IMR-90 (cell line): ENCODE data around the gene SLC37A1. TPM values are rescaled to one million over a fixed set of nuclear protein-coding genes. Genes with fewer than 3 reads are reported as not detected.

Experiments used
- ATAC-seq: fragments of 200-7000 bp; cut with Tn5 transposase; 2 replicates; pipeline ENCODE4 v1.9.1; 2020; ENCODE audit warnings: low read depth, mild to moderate bottlenecking, moderate library complexity
- BruUV-seq: library from RNA; stranded (reverse); fragments of 400-500 nt; replicated peaks from 2 replicates; lab custom pipeline; 2021; lab: Mats Ljungman, UMichigan
- CTCF ChIA-PET: fragments of 300-600 bp; formaldehyde crosslinking; extraction: SDS; loops from one replicate; lab custom pipeline; 2021; ENCODE audit warnings: antibody characterized with exemption; lab: Yijun Ruan, JAX
- POLR2A ChIA-PET: fragments of 300-600 bp; sonication (Branson Sonifier 250); formaldehyde crosslinking; loops from one replicate; lab custom pipeline; 2022; ENCODE audit warnings: antibody characterized with exemption; ENCODE audit not compliant: unreplicated experiment; lab: Charles Lee
- DNase-seq: peaks from one replicate; pipeline ENCODE4 v3.0.0; 2013
- H2AFZ ChIP-seq: replicated peaks from 2 replicates; pipeline ENCODE3; 2013; ENCODE audit warnings: low read length, mild to moderate bottlenecking; ENCODE audit not compliant: poor library complexity
- H2AK5ac ChIP-seq: 2 replicates; pipeline ENCODE4 v1.6.1; 2013; ENCODE audit warnings: low read depth, low read length, inconsistent platforms
- H2AK9ac ChIP-seq: replicated peaks from 2 replicates; pipeline ENCODE3; 2013; ENCODE audit warnings: mild to moderate bottlenecking, low read depth, low read length, moderate library complexity; ENCODE audit not compliant: poor library complexity
- H2BK120ac ChIP-seq: 2 replicates; pipeline ENCODE4 v1.6.1; 2013; ENCODE audit warnings: low read depth, low read length, inconsistent platforms
- H2BK15ac ChIP-seq: 3 replicates; pipeline ENCODE4 v1.6.1; 2013; ENCODE audit warnings: low read depth, low read length, inconsistent platforms
- H2BK20ac ChIP-seq: 2 replicates; pipeline ENCODE4 v1.6.1; 2013; ENCODE audit warnings: low read depth, mild to moderate bottlenecking, inconsistent platforms, low read length, moderate library complexity
- H2BK5ac ChIP-seq: 2 replicates; pipeline ENCODE4 v1.6.1; 2013; ENCODE audit warnings: mild to moderate bottlenecking, low read depth, low read length, inconsistent platforms; ENCODE audit not compliant: poor library complexity, severe bottlenecking
- H3K14ac ChIP-seq: replicated peaks from 2 replicates; pipeline ENCODE4 v1.6.1; 2013; ENCODE audit warnings: low read depth, low read length, inconsistent platforms
- H3K18ac ChIP-seq: 2 replicates; pipeline ENCODE4 v1.6.1; 2013; ENCODE audit warnings: low read depth, low read length, control low read depth
- H3K23ac ChIP-seq: 2 replicates; pipeline ENCODE4 v1.6.1; 2013; ENCODE audit warnings: low read depth, low read length, inconsistent platforms
- H3K27ac ChIP-seq: 2 replicates; pipeline ENCODE4 v1.5.1; 2013; ENCODE audit warnings: mild to moderate bottlenecking, control low read depth, low read length; ENCODE audit not compliant: insufficient read depth
- H3K27me3 ChIP-seq: 2 replicates; pipeline ENCODE4 v1.6.1; 2013; ENCODE audit warnings: low read length; ENCODE audit not compliant: control insufficient read depth, insufficient read depth
- H3K36me3 ChIP-seq: 2 replicates; pipeline ENCODE4 v1.6.1; 2013; ENCODE audit warnings: low read length, mixed read lengths; ENCODE audit not compliant: control insufficient read depth, insufficient read depth
- H3K4ac ChIP-seq: 2 replicates; pipeline ENCODE4 v1.6.1; 2013; ENCODE audit warnings: low read depth, low read length, inconsistent platforms
- H3K4me1 ChIP-seq: 2 replicates; pipeline ENCODE4 v1.6.1; 2013; ENCODE audit warnings: low read length, mixed read lengths; ENCODE audit not compliant: control insufficient read depth, insufficient read depth
- H3K4me2 ChIP-seq: 2 replicates; pipeline ENCODE4 v1.6.1; 2013; ENCODE audit warnings: low read depth, mild to moderate bottlenecking, control low read depth, low read length, moderate library complexity
- H3K4me3 ChIP-seq: 2 replicates; pipeline ENCODE4 v1.5.1; 2013; ENCODE audit warnings: low read depth, mild to moderate bottlenecking, control low read depth, low read length, moderate library complexity; ENCODE audit not compliant: insufficient read depth
- H3K56ac ChIP-seq: 2 replicates; pipeline ENCODE4 v1.6.1; 2013; ENCODE audit warnings: low read length, inconsistent platforms; ENCODE audit not compliant: insufficient read depth; ENCODE audit errors: extremely low read depth
- H3K79me1 ChIP-seq, 2 experiments: 2 replicates each; pipeline ENCODE4 v1.6.1; 2013; ENCODE audit warnings: low read length in 2 of 2, inconsistent platforms in 1 of 2, low read depth in 1 of 2
- H3K9ac ChIP-seq: 2 replicates; pipeline ENCODE4 v1.6.1; 2013; ENCODE audit warnings: low read depth, low read length, control low read depth
- H3K9me1 ChIP-seq: 2 replicates; pipeline ENCODE4 v1.6.1; 2013; ENCODE audit warnings: low read length, inconsistent platforms; ENCODE audit not compliant: insufficient read depth
- H3K9me3 ChIP-seq: 2 replicates; pipeline ENCODE4 v1.6.1; 2013; ENCODE audit warnings: low read length; ENCODE audit not compliant: control insufficient read depth, insufficient read depth
- H4K20me1 ChIP-seq: 2 replicates; pipeline ENCODE4 v1.6.1; 2013; ENCODE audit warnings: low read length, inconsistent platforms; ENCODE audit not compliant: insufficient read depth
- H4K5ac ChIP-seq: 2 replicates; pipeline ENCODE4 v1.6.1; 2013; ENCODE audit warnings: mild to moderate bottlenecking, low read depth, low read length, control low read depth
- H4K8ac ChIP-seq, 2 experiments: 2 replicates each; pipeline ENCODE4 v1.6.1; 2013; ENCODE audit warnings: low read depth in 2 of 2, low read length in 2 of 2, control low read depth in 1 of 2, inconsistent platforms in 1 of 2
- H4K91ac ChIP-seq: 2 replicates; pipeline ENCODE4 v1.6.1; 2013; ENCODE audit warnings: low read depth, low read length, inconsistent platforms; ENCODE audit not compliant: insufficient read depth
- BHLHE40 ChIP-seq: fragments of 150-350 bp; IDR thresholded peaks from 2 replicates; pipeline ENCODE4 v1.6.1; 2016; ENCODE audit warnings: mild to moderate bottlenecking, low read depth, low read length
- CEBPB ChIP-seq: IDR thresholded peaks from 2 replicates; pipeline ENCODE4 v1.6.1; 2012; ENCODE audit warnings: low read depth, low read length, improper control_type of control experiment
- CHD1 ChIP-seq: IDR thresholded peaks from 2 replicates; pipeline ENCODE4 v1.6.1; 2012; ENCODE audit warnings: low read depth, low read length, improper control_type of control experiment
- FOS ChIP-seq: fragments of 150-350 bp; IDR thresholded peaks from 2 replicates; pipeline ENCODE4 v1.6.1; 2016; ENCODE audit warnings: low read depth, low read length
- MAZ ChIP-seq: IDR thresholded peaks from 2 replicates; pipeline ENCODE4 v1.6.1; 2012; ENCODE audit warnings: low read depth, mild to moderate bottlenecking, low read length, improper control_type of control experiment, moderate library complexity, borderline replicate concordance
- MXI1 ChIP-seq: IDR thresholded peaks from 2 replicates; pipeline ENCODE4 v1.6.1; 2012; ENCODE audit warnings: low read depth, mild to moderate bottlenecking, low read length, moderate library complexity, borderline replicate concordance
- NFE2L2 ChIP-seq: fragments of 150-350 bp; IDR thresholded peaks from 2 replicates; pipeline ENCODE4 v1.6.1; 2016; ENCODE audit warnings: low read depth, mild to moderate bottlenecking, low read length
- POLR2A ChIP-seq: IDR thresholded peaks from 2 replicates; pipeline ENCODE4 v1.6.1; 2012; ENCODE audit warnings: mild to moderate bottlenecking, low read depth, low read length
- RAD21 ChIP-seq: IDR thresholded peaks from 2 replicates; pipeline ENCODE4 v1.6.1; 2012; ENCODE audit warnings: low read length, improper control_type of control experiment
- RCOR1 ChIP-seq: IDR thresholded peaks from 2 replicates; pipeline ENCODE4 v1.6.1; 2012; ENCODE audit warnings: mild to moderate bottlenecking, low read length, improper control_type of control experiment; ENCODE audit not compliant: insufficient replicate concordance
- RFX5 ChIP-seq: IDR thresholded peaks from 2 replicates; pipeline ENCODE4 v1.8.0; 2012; ENCODE audit warnings: low read depth, mild to moderate bottlenecking, low read length, moderate library complexity
- SMC3 ChIP-seq: fragments of 150-350 bp; IDR thresholded peaks from 2 replicates; pipeline ENCODE4 v1.6.1; 2016; ENCODE audit warnings: low read depth, mild to moderate bottlenecking, antibody characterized with exemption, low read length, moderate library complexity
- WGBS, 2 experiments: methylation state at CpG; one replicate each; pipeline versions ENCODE4 v1.1.5 to v1.1.7; 2013; ENCODE audit warnings: missing lambda C conversion rate in 2 of 2; ENCODE audit not compliant: insufficient read length in 1 of 2; ENCODE audit errors: extremely low coverage in 2 of 2; 5-methylcytosine and 5-hydroxymethylcytosine counted together
- dilution Hi-C: fragments of 300-500 bp; cut with HindIII; formaldehyde crosslinking; loops from one replicate; pipeline ENCODE4 v1.14.3; 2018; ENCODE audit warnings: low sequenced_read_pairs; ENCODE audit not compliant: unreplicated experiment
- in situ Hi-C: fragments of 300-500 bp; cut with MboI; formaldehyde crosslinking; loops from 3 replicates; pipeline ENCODE4 v1.14.3; 2019; ENCODE audit warnings: low sequenced_read_pairs, inconsistent platforms, mixed read lengths
- intact Hi-C: fragments of 100-400 bp; cut with micrococcal nuclease; formaldehyde crosslinking; loops from 2 replicates; pipeline ENCODE4 v1.10.0; 2022
- polyA plus RNA-seq, 3 experiments: library from polyadenylated mRNA; depleted of rRNA; stranded (reverse); fragments of >200 nt; gene quantifications; 2 replicates each; pipeline ENCODE4 v1.2.3, GENCODE V29; 2012; ENCODE audit warnings: low replicate concordance in 1 of 3
- total RNA-seq: library from RNA; depleted of rRNA; stranded (reverse); fragments of >200 nt; gene quantifications from 2 replicates; pipeline ENCODE4 v1.2.3, GENCODE V29; 2012
- TF ChIP-seq, protein P1 (sequence below): fragments of 150-350 bp; IDR thresholded peaks from 2 replicates; pipeline ENCODE4 v1.6.1; 2016; ENCODE audit warnings: low read depth, mild to moderate bottlenecking, low read length, moderate library complexity, borderline replicate concordance
- TF ChIP-seq, protein P2 (sequence below): conservative IDR thresholded peaks from 2 replicates; pipeline ENCODE4 v1.5.1; 2012; ENCODE audit warnings: mild to moderate bottlenecking, low read depth, low read length, improper control_type of control experiment

SLC37A1 gene
- total and polyA plus RNA-seq, 2 of the 4 experiments (the other 2 are of a cell fraction) = 0.36 to 0.48 TPM

DNA sequence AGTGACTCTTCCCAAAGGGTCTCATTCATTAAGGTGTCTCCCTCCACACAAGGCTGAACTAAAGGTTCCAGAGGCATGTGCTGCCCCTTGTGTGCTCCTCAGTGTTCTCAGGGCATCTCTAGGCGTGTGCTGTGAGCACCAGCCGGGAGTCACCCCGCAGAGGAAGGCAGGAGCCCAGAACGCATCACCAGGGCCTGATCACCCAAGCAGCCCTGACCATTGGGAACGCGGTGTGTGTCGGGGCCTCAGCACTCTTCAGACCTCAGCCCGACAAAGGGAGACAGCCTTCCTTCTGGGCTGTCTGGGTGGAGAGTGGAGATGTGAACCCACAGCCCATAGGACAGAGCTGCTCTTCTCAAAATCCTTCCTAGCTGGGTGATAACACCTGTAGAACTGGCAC is 9.1 kb downstream of the SLC37A1 start:
- no peak for ATAC-seq
- H2BK5ac ChIP-seq = no peak overlapping the region
- POLR2A ChIA-PET = no interaction called here
- no peak overlapping the region for H3K4ac ChIP-seq
- H2BK120ac ChIP-seq = no peak overlapping the region
- H2BK15ac ChIP-seq = no peak overlapping the region
- no peaks in the 10 kb centered on the region for H3K9me3 ChIP-seq
- no peak for TF ChIP-seq POLR2A
- TF ChIP-seq RFX5 = no peak
- no peak for TF ChIP-seq MAZ
- TF ChIP-seq RCOR1 = no peak
- TF ChIP-seq RAD21 = no peak
- TF ChIP-seq SMC3 = no peak
- TF ChIP-seq FOS = no peak
- TF ChIP-seq, protein P1, sequence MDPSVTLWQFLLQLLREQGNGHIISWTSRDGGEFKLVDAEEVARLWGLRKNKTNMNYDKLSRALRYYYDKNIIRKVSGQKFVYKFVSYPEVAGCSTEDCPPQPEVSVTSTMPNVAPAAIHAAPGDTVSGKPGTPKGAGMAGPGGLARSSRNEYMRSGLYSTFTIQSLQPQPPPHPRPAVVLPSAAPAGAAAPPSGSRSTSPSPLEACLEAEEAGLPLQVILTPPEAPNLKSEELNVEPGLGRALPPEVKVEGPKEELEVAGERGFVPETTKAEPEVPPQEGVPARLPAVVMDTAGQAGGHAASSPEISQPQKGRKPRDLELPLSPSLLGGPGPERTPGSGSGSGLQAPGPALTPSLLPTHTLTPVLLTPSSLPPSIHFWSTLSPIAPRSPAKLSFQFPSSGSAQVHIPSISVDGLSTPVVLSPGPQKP = no peak
- no peak for TF ChIP-seq CHD1
- TF ChIP-seq, protein P2, sequence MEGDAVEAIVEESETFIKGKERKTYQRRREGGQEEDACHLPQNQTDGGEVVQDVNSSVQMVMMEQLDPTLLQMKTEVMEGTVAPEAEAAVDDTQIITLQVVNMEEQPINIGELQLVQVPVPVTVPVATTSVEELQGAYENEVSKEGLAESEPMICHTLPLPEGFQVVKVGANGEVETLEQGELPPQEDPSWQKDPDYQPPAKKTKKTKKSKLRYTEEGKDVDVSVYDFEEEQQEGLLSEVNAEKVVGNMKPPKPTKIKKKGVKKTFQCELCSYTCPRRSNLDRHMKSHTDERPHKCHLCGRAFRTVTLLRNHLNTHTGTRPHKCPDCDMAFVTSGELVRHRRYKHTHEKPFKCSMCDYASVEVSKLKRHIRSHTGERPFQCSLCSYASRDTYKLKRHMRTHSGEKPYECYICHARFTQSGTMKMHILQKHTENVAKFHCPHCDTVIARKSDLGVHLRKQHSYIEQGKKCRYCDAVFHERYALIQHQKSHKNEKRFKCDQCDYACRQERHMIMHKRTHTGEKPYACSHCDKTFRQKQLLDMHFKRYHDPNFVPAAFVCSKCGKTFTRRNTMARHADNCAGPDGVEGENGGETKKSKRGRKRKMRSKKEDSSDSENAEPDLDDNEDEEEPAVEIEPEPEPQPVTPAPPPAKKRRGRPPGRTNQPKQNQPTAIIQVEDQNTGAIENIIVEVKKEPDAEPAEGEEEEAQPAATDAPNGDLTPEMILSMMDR = no peak
- TF ChIP-seq MXI1 = no peak
- no peak for TF ChIP-seq CEBPB
- TF ChIP-seq BHLHE40 = no peak
- no peak for TF ChIP-seq NFE2L2
- no peaks in the 10 kb centered on the region for H3K79me1 ChIP-seq
- no peak overlapping the region for H2AK9ac ChIP-seq
- intact Hi-C loops = no loop called here
- H3K23ac ChIP-seq = no peak overlapping the region
- H3K9ac ChIP-seq = no peak overlapping the region
- H3K4me1 ChIP-seq = peaks cover 7% of the 10 kb centered on the region; the same call in 1 of the 2 replicates
- no peak overlapping the region for H4K91ac ChIP-seq
- H4K8ac ChIP-seq = no peak overlapping the region
- DNase-seq = no peak
- dilution Hi-C loops = no loop called here
- H4K5ac ChIP-seq = no peak overlapping the region
- no peak overlapping the region for H3K4me2 ChIP-seq
- no peak overlapping the region for H2BK20ac ChIP-seq
- H3K4me3 ChIP-seq = no peak overlapping the region
- H3K27ac ChIP-seq = no peak overlapping the region
- no peak overlapping the region for H3K56ac ChIP-seq
- no peak overlapping the region for H3K14ac ChIP-seq
- WGBS, 2 experiments = no CpG with 5 or more reads among the region's 8 CpGs
- CTCF ChIA-PET = no interaction called here
- peaks cover 25% of the 10 kb centered on the region for H3K27me3 ChIP-seq
- peaks cover 2% of the 10 kb centered on the region; the same call in 1 of the 2 replicates for H3K9me1 ChIP-seq
- no peak overlapping the region for H3K18ac ChIP-seq
- no peaks in the 10 kb centered on the region; the same call in 1 of the 2 replicates for H4K20me1 ChIP-seq
- H2AFZ ChIP-seq = no peak overlapping the region
- in situ Hi-C loops = no loop called here
- no peaks in the 10 kb centered on the region for H3K36me3 ChIP-seq
- no peak overlapping the region for H2AK5ac ChIP-seq
- BruUV-seq = no TSS peak
